Measurements from ENCODE around the gene ADAM17. TPM values are rescaled to one million over a fixed set of nuclear protein-coding genes. Genes with fewer than 3 reads are reported as not detected.

ADAM17 gene
- total and polyA plus RNA-seq, 2 of the 13 experiments (the other 11 are each of a cell fraction or from before 2014, with no cell fraction given) = 6.5 to 33.4 TPM

- H3K9ac ChIP-seq (ENCODE audit: insufficient read depth, low read depth, low read length) = no peak overlapping the region
- intact Hi-C loops (cut with micrococcal nuclease; ENCODE audit: unreplicated experiment) = no loop called here
- no TSS peak for BruUV-seq (replicated peaks)
- ChIA-PET CTCF (ENCODE audit: low intra/inter-chr PET ratio, low total read pairs) (no interaction called here), POLR2A (no interaction called here)
- no peak overlapping the region for H3K4me2 ChIP-seq (ENCODE audit: low read depth, low read length)
- no peaks in the 10 kb centered on the region for H3K4me1 ChIP-seq (ENCODE audit: insufficient read depth, low read length)
- H3K36me3 ChIP-seq (replicated peaks in 1 of 2; ENCODE audit: control insufficient read depth in 1 of 2, insufficient read depth in 2 of 2, low read length in 2 of 2) = peaks cover 17 to 70% of the 10 kb centered on the region in 2 experiments
- in situ Hi-C loops (cut with HindIII; ENCODE audit: extremely low pct_ligation_motif_present, low pct_unique_long_range_greater_than_20kb) = no loop called here
- no peak overlapping the region for H3K27ac ChIP-seq (ENCODE audit: extremely low read length, insufficient read depth, low read length)
- no peak for DNase-seq (ENCODE audit: low spot score)
- no peaks in the 10 kb centered on the region for H4K20me1 ChIP-seq (ENCODE audit: insufficient read depth, low read length)
- WGBS (ENCODE audit: low lambda C conversion rate) = 84% methylated on average over 3 of the region's 3 CpGs
- no peaks in the 10 kb centered on the region for H3K9me3 ChIP-seq (ENCODE audit: low read length)
- no peaks in the 10 kb centered on the region for H3K27me3 ChIP-seq (ENCODE audit: control insufficient read depth in 1 of 2, insufficient read depth in 2 of 2, low read length in 2 of 2)
- H3K79me2 ChIP-seq (ENCODE audit: insufficient read depth, low read length) = no peaks in the 10 kb centered on the region
- FAIRE-seq = no peak
- H3K4me3 ChIP-seq (replicated peaks in 1 of 3; ENCODE audit: insufficient read depth in 1 of 3, low read depth in 2 of 3, low read length in 3 of 3) = no peak overlapping the region
- no peak for ATAC-seq
- no peak overlapping the region for H2AFZ ChIP-seq (ENCODE audit: low read length)
- TF ChIP-seq ZNF567 (CRISPR knock-in tag; IDR thresholded peaks at IDR 0.05; ENCODE audit: borderline replicate concordance) = no peak
- TF ChIP-seq ZNF329 (CRISPR knock-in tag; IDR thresholded peaks at IDR 0.05; ENCODE audit: low read depth) = no peak
- no peak for TF ChIP-seq RFX3 (CRISPR knock-in tag; IDR thresholded peaks at IDR 0.05)
- TF ChIP-seq ATM (IDR thresholded peaks at IDR 0.05; ENCODE audit: borderline replicate concordance) = no peak
These were observed 114.1 kb downstream of the ADAM17 start for GRCh38 chr2:9441556-9441955.

GRCh38 chr2:9440058-9440727 lies 115.4 kb downstream of the ADAM17 start:
- POLR2A ChIA-PET = no interaction called here
- FAIRE-seq (no peak), ATAC-seq (no peak), DNase-seq (ENCODE audit: low spot score) (no peak)
- Histone ChIP-seq H2AFZ (ENCODE audit: low read length) (no peak overlapping the region), H3K4me2 (ENCODE audit: low read depth, low read length) (no peak overlapping the region), H3K4me3 (replicated peaks in 1 of 3; ENCODE audit: insufficient read depth in 1 of 3, low read depth in 2 of 3, low read length in 3 of 3) (no peak overlapping the region), H3K9ac (ENCODE audit: insufficient read depth, low read depth, low read length) (no peak overlapping the region), H3K4me1 (ENCODE audit: insufficient read depth, low read length) (no peaks in the 10 kb centered on the region), H3K27ac (ENCODE audit: extremely low read length, insufficient read depth, low read length) (no peak overlapping the region), H3K79me2 (ENCODE audit: insufficient read depth, low read length) (no peaks in the 10 kb centered on the region), H3K9me3 (ENCODE audit: low read length) (no peaks in the 10 kb centered on the region), H3K27me3 (ENCODE audit: control insufficient read depth in 1 of 2, insufficient read depth in 2 of 2, low read length in 2 of 2) (no peaks in the 10 kb centered on the region), H3K36me3 (replicated peaks in 1 of 2; ENCODE audit: control insufficient read depth in 1 of 2, insufficient read depth in 2 of 2, low read length in 2 of 2) (peaks cover 16 to 65% of the 10 kb centered on the region in 2 experiments), H4K20me1 (ENCODE audit: insufficient read depth, low read length) (no peaks in the 10 kb centered on the region)
- intact Hi-C loops (cut with micrococcal nuclease; ENCODE audit: unreplicated experiment) = no loop called here
- BruUV-seq (replicated peaks) = no TSS peak
- in situ Hi-C loops (cut with HindIII; ENCODE audit: extremely low pct_ligation_motif_present, low pct_unique_long_range_greater_than_20kb) = no loop called here
- TF ChIP-seq ZNF431 (CRISPR knock-in tag; IDR thresholded peaks at IDR 0.05; ENCODE audit: borderline replicate concordance, low read depth) (no peak), TP53 (CRISPR knock-in tag; conservative IDR thresholded peaks at IDR 0.05) (no peak), GABPB1 (CRISPR knock-in tag; IDR thresholded peaks at IDR 0.05) (no peak), SIN3A (IDR thresholded peaks at IDR 0.05; ENCODE audit: borderline replicate concordance, low read depth, low read length) (no peak), SSRP1 (CRISPR knock-in tag; IDR thresholded peaks at IDR 0.05) (no peak), BRCA1 (CRISPR knock-in tag; IDR thresholded peaks at IDR 0.05) (no peak)
- CTCF ChIA-PET (ENCODE audit: low intra/inter-chr PET ratio, low total read pairs) = no interaction called here
- WGBS (ENCODE audit: low lambda C conversion rate) = 100% methylated on average over 1 of the region's 1 CpG
